AML-193 (cell line): Measurements from ENCODE around the gene PHGDH.

Experiments
- DNase-seq, 2 experiments: peaks; one replicate each; lab custom pipeline; 2025; lab: John Stamatoyannopoulos, UW

Gene PHGDH

GRCh38 chr1:119791377-119791776, 79.6 kb downstream of the PHGDH start:
- no peak for DNase-seq
